Measurements from ENCODE around the gene LYG1.
A peak's percentile ranks its signal among the peaks of the same experiment; 100 is the strongest.
"Not testable (repeated sequence)": the region's sequence is repeated elsewhere in the genome, so short reads cannot be mapped to it uniquely, and the experiment has no call there.

The LYG1 gene

GRCh38 chr2:99301097-99301496 lies at the start of gene LYG1:
Gene LYG1, minus strand, starts transcription at chr2:99301197. Its CDS starts 5,527 bp downstream, at chr2:99295670.
- H3K4me3 ChIP-seq (ENCODE audit: low read depth, low read length); DNase-seq (ENCODE audit: low read depth): not testable (repeated sequence)

GRCh38 chr2:99350194-99350593 lies 49.2 kb upstream of the LYG1 start:
- no peak for DNase-seq (ENCODE audit: low read depth)
- H3K4me3 ChIP-seq (ENCODE audit: low read depth, low read length) = no peak overlapping the region

GRCh38 chr2:99348173-99348572 lies 47.2 kb upstream of the LYG1 start:
- no peak for DNase-seq (ENCODE audit: low read depth)
- H3K4me3 ChIP-seq (ENCODE audit: low read depth, low read length) = no peak overlapping the region

- DNase-seq (ENCODE audit: low read depth) = no peak
- no peak overlapping the region for H3K4me3 ChIP-seq (ENCODE audit: low read depth, low read length)
These were observed 45.2 kb upstream of the LYG1 start for GRCh38 chr2:99346218-99346617.

GRCh38 chr2:99345446-99345845 lies 44.4 kb upstream of the LYG1 start:
- not testable (repeated sequence) for DNase-seq (ENCODE audit: low read depth); H3K4me3 ChIP-seq (ENCODE audit: low read depth, low read length)

- DNase-seq (ENCODE audit: low read depth) = no peak
- H3K4me3 ChIP-seq (ENCODE audit: low read depth, low read length) = no peak overlapping the region
These were observed 41.5 kb upstream of the LYG1 start for GRCh38 chr2:99342536-99342935.

GRCh38 chr2:99340669-99341236 lies 39.8 kb upstream of the LYG1 start:
- DNase-seq (ENCODE audit: low read depth) = no peak

GRCh38 chr2:99338029-99338585 lies 37.1 kb upstream of the LYG1 start:
- no peak for DNase-seq (ENCODE audit: low read depth)
- H3K4me3 ChIP-seq (ENCODE audit: low read depth, low read length) = peak overlapping the region; percentile 94

More at GRCh38 chr2:99340669-99341236, 39.8 kb upstream of the LYG1 start:
- no peak overlapping the region for H3K4me3 ChIP-seq (ENCODE audit: low read depth, low read length)

GRCh38 chr2:99337113-99338028 lies 36.4 kb upstream of the LYG1 start, which contains the start of gene EIF5B:
Gene EIF5B, plus strand, starts transcription at chr2:99337389. Its CDS starts 166 bp downstream, at chr2:99337555.
- peak within 1 kb of the TSS; percentile 94 for H3K4me3 ChIP-seq (ENCODE audit: low read depth, low read length)
- DNase-seq (ENCODE audit: low read depth) = peak; percentile 86

- no peak for DNase-seq (ENCODE audit: low read depth)
- H3K4me3 ChIP-seq (ENCODE audit: low read depth, low read length) = peak overlapping the region; percentile 94
These were observed 35.8 kb upstream of the LYG1 start for GRCh38 chr2:99336804-99337112.

- peak within 1 kb of the TSS; percentile 94 for H3K4me3 ChIP-seq (ENCODE audit: low read depth, low read length)
- peak; percentile 99 for DNase-seq (ENCODE audit: low read depth)
These were observed 35.2 kb upstream of the LYG1 start, which contains the start of gene TXNDC9 for GRCh38 chr2:99335911-99336803. Gene TXNDC9, minus strand, starts transcription at chr2:99336333. Its CDS starts 3,123 bp downstream, at chr2:99333210.

GRCh38 chr2:99325384-99325783 lies 24.4 kb upstream of the LYG1 start:
- H3K4me3 ChIP-seq (ENCODE audit: low read depth, low read length) = no peak overlapping the region
- no peak for DNase-seq (ENCODE audit: low read depth)

GRCh38 chr2:99317873-99318200 lies 16.8 kb upstream of the LYG1 start:
- H3K4me3 ChIP-seq (ENCODE audit: low read depth, low read length); DNase-seq (ENCODE audit: low read depth): not testable (repeated sequence)

GRCh38 chr2:99317161-99317872 lies 16.3 kb upstream of the LYG1 start:
- DNase-seq (ENCODE audit: low read depth) = no peak

GRCh38 chr2:99299580-99299979 lies 1.4 kb downstream of the LYG1 start:
- no peak for DNase-seq (ENCODE audit: low read depth)
- no peak overlapping the region for H3K4me3 ChIP-seq (ENCODE audit: low read depth, low read length)

More at GRCh38 chr2:99317161-99317872, 16.3 kb upstream of the LYG1 start:
- no peak overlapping the region for H3K4me3 ChIP-seq (ENCODE audit: low read depth, low read length)

- no peak overlapping the region for H3K4me3 ChIP-seq (ENCODE audit: low read depth, low read length)
- DNase-seq (ENCODE audit: low read depth) = peak; percentile 35
These were observed 3.0 kb downstream of the LYG1 start for GRCh38 chr2:99297994-99298393.

GRCh38 chr2:99285526-99285925 lies 15.5 kb downstream of the LYG1 start:
- DNase-seq (ENCODE audit: low read depth) = no peak

GRCh38 chr2:99279969-99280695 lies 20.9 kb downstream of the LYG1 start:
- DNase-seq (ENCODE audit: low read depth) = no peak
- no peak overlapping the region for H3K4me3 ChIP-seq (ENCODE audit: low read depth, low read length)

More at GRCh38 chr2:99285526-99285925, 15.5 kb downstream of the LYG1 start:
- H3K4me3 ChIP-seq (ENCODE audit: low read depth, low read length) = no peak overlapping the region
